HG02642 (cell line): ENCODE measurements around the gene LPO.

Experiments
- ATAC-seq: cut with Tn5 transposase; IDR thresholded peaks from one replicate; pipeline ENCODE4 v1.9.1; 2021; ENCODE audit warnings: mild to moderate bottlenecking; ENCODE audit not compliant: unreplicated experiment, poor library complexity

The LPO gene

GRCh38 chr17:58276423-58276822 is 38.0 kb downstream of the LPO start:
- no peak for ATAC-seq

GRCh38 chr17:58277107-58277801 is 38.9 kb downstream of the LPO start:
- no peak for ATAC-seq

GRCh38 chr17:58277802-58278595 is 39.6 kb downstream of the LPO start:
- ATAC-seq = no peak

- ATAC-seq = no peak
Observed at GRCh38 chr17:58278661-58279015, 40.3 kb downstream of the LPO start.

GRCh38 chr17:58279016-58279711 is 40.8 kb downstream of the LPO start:
- ATAC-seq = no peak

GRCh38 chr17:58279736-58280479 is 41.5 kb downstream of the LPO start:
- no peak for ATAC-seq

- no peak for ATAC-seq
Observed at GRCh38 chr17:58280480-58281217, 42.3 kb downstream of the LPO start, which contains the start of gene MPO. Gene MPO (minus strand): TSS chr17:58280935. CDS start chr17:58280758, 177 bp downstream.

- no peak for ATAC-seq
Observed at GRCh38 chr17:58281511-58282011, 43.2 kb downstream of the LPO start.

- no peak for ATAC-seq
Observed at GRCh38 chr17:58282442-58282841, 44.1 kb downstream of the LPO start.

- no peak for ATAC-seq
Observed at GRCh38 chr17:58283674-58284612, 45.6 kb downstream of the LPO start.

- ATAC-seq = no peak
Observed at GRCh38 chr17:58284613-58285421, 46.4 kb downstream of the LPO start.

GRCh38 chr17:58285422-58285810 is 47.0 kb downstream of the LPO start:
- no peak for ATAC-seq

GRCh38 chr17:58289869-58290268 is 51.5 kb downstream of the LPO start:
- ATAC-seq = no peak

GRCh38 chr17:58291246-58291645 is 52.9 kb downstream of the LPO start:
- ATAC-seq = no peak

GRCh38 chr17:58294034-58294433 is 55.6 kb downstream of the LPO start:
- no peak for ATAC-seq

- no peak for ATAC-seq
Observed at GRCh38 chr17:58300336-58300735, 62.0 kb downstream of the LPO start.

- ATAC-seq = no peak
Observed at GRCh38 chr17:58301504-58302150, 63.2 kb downstream of the LPO start.
